Calu3 (cell line): ENCODE data around the gene ARHGAP45. TPM values are rescaled to one million over a fixed set of nuclear protein-coding genes. Genes with fewer than 3 reads are reported as not detected.

ENCODE experiments used
- BruUV-seq: library from RNA; stranded (reverse); fragments of 400-500 nt; replicated peaks from 2 replicates; lab custom pipeline; 2021; lab: Mats Ljungman, UMichigan
- CTCF ChIA-PET: fragments of 300-600 bp; sonication (Branson Sonifier 250); formaldehyde crosslinking; loops from one replicate; lab custom pipeline; 2022; ENCODE audit warnings: antibody characterized with exemption; lab: Charles Lee
- DNase-seq: peaks from one replicate; pipeline ENCODE4 v3.0.0; 2022
- H3K27ac Mint-ChIP-seq: one replicate; pipeline ENCODE4 v1.8.0; 2022; ENCODE audit warnings: mixed read lengths; ENCODE audit not compliant: unreplicated experiment
- H3K27me3 Mint-ChIP-seq: one replicate; pipeline ENCODE4 v1.8.0; 2022; ENCODE audit warnings: mixed read lengths; ENCODE audit not compliant: unreplicated experiment
- H3K36me3 Mint-ChIP-seq: one replicate; pipeline ENCODE4 v1.8.0; 2022; ENCODE audit warnings: mild to moderate bottlenecking, moderate library complexity, mixed read lengths; ENCODE audit not compliant: insufficient read depth, unreplicated experiment
- H3K4me1 Mint-ChIP-seq: one replicate; pipeline ENCODE4 v1.8.0; 2022; ENCODE audit warnings: mild to moderate bottlenecking, low read depth, mixed read lengths; ENCODE audit not compliant: unreplicated experiment
- H3K4me3 Mint-ChIP-seq: one replicate; pipeline ENCODE4 v1.8.0; 2022; ENCODE audit warnings: mild to moderate bottlenecking, low read depth, moderate library complexity, mixed read lengths; ENCODE audit not compliant: unreplicated experiment
- H3K9me3 Mint-ChIP-seq: one replicate; pipeline ENCODE4 v1.8.0; 2022; ENCODE audit warnings: low read depth, mixed read lengths; ENCODE audit not compliant: unreplicated experiment
- CTCF ChIP-seq: fragments of 200-600 bp; IDR thresholded peaks from one replicate; pipeline ENCODE4 v1.8.0; 2022; ENCODE audit warnings: antibody characterized with exemption; ENCODE audit not compliant: unreplicated experiment
- intact Hi-C: fragments of 100-400 bp; cut with micrococcal nuclease; formaldehyde crosslinking; loops from one replicate; pipeline ENCODE4 v1.10.0; 2022; ENCODE audit not compliant: unreplicated experiment
- total RNA-seq: library from RNA; stranded (reverse); gene quantifications from 2 replicates; pipeline ENCODE4 v1.2.3, GENCODE V29; 2022

Gene ARHGAP45
- total RNA-seq, 1 experiment from 2014 or later: 10.4 TPM

- peaks cover 9% of the 10 kb centered on the region for H3K4me1 Mint-ChIP-seq
- no TSS peak for BruUV-seq
- no peak for TF ChIP-seq CTCF
- H3K9me3 Mint-ChIP-seq: no peaks in the 10 kb centered on the region
- CTCF ChIA-PET: interaction anchor here (0.7 to 1.2 kb wide), 2 partner anchors 10 to 38 kb away, joined by 3 to 13 read pairs; no protein-coding TSS in a partner anchor
- H3K4me3 Mint-ChIP-seq: peak overlapping the region; percentile 86
- intact Hi-C loops: no loop called here
- H3K36me3 Mint-ChIP-seq: peaks cover 65% of the 10 kb centered on the region
- no peaks in the 10 kb centered on the region for H3K27me3 Mint-ChIP-seq
- H3K27ac Mint-ChIP-seq: peak overlapping the region; percentile 81
- no peak for DNase-seq
These were observed 27.9 kb upstream of the ARHGAP45 start for GRCh38 chr19:1038978-1039645.

GRCh38 chr19:1039646-1040475 is 27.1 kb upstream of the ARHGAP45 start, which contains the start of gene ABCA7:
ABCA7 (plus strand) TSS chr19:1040107; CDS start chr19:1041362, 1,255 bp downstream.
- intact Hi-C loops: no loop called here
- H3K4me1 Mint-ChIP-seq: peaks cover 9% of the 10 kb centered on the region
- no TSS peak for BruUV-seq
- peaks cover 64% of the 10 kb centered on the region for H3K36me3 Mint-ChIP-seq
- no peaks in the 10 kb centered on the region for H3K9me3 Mint-ChIP-seq
- no peak for TF ChIP-seq CTCF
- H3K27ac Mint-ChIP-seq: peak within 1 kb of the TSS; percentile 81
- CTCF ChIA-PET: interaction anchor here (0.6 to 1.2 kb wide), 3 partner anchors 11 to 39 kb away, joined by 3 to 13 read pairs (median 4); partner anchors contain the start of gene CNN2
- H3K27me3 Mint-ChIP-seq: no peaks in the 10 kb centered on the region
- DNase-seq: peak; percentile 98
- H3K4me3 Mint-ChIP-seq: peak within 1 kb of the TSS; percentile 86

- H3K27me3 Mint-ChIP-seq: no peaks in the 10 kb centered on the region
- peaks cover 9% of the 10 kb centered on the region for H3K4me1 Mint-ChIP-seq
- BruUV-seq: no TSS peak
- H3K9me3 Mint-ChIP-seq: no peaks in the 10 kb centered on the region
- intact Hi-C loops: no loop called here
- CTCF ChIA-PET: no interaction called here
- H3K36me3 Mint-ChIP-seq: peaks cover 58% of the 10 kb centered on the region
- H3K27ac Mint-ChIP-seq: peak overlapping the region; percentile 81
- no peak for TF ChIP-seq CTCF
- peak overlapping the region; percentile 86 for H3K4me3 Mint-ChIP-seq
- peak; percentile 86 for DNase-seq
These were observed 26.3 kb upstream of the ARHGAP45 start for GRCh38 chr19:1040476-1041271.

GRCh38 chr19:1041272-1041834 is 25.6 kb upstream of the ARHGAP45 start:
- TF ChIP-seq CTCF: no peak
- H3K27ac Mint-ChIP-seq: peak overlapping the region; percentile 81
- intact Hi-C loops: no loop called here
- CTCF ChIA-PET: interaction anchor here (0.6 kb wide), 1 partner anchor 54 kb away, joined by 6 read pairs; no protein-coding TSS in a partner anchor
- peaks cover 9% of the 10 kb centered on the region for H3K4me1 Mint-ChIP-seq
- BruUV-seq: no TSS peak
- H3K9me3 Mint-ChIP-seq: no peaks in the 10 kb centered on the region
- peaks cover 51% of the 10 kb centered on the region for H3K36me3 Mint-ChIP-seq
- no peak for DNase-seq
- peak overlapping the region; percentile 86 for H3K4me3 Mint-ChIP-seq
- no peaks in the 10 kb centered on the region for H3K27me3 Mint-ChIP-seq
